Stimulated activated CD8-positive, alpha-beta memory T cell treated with anti-CD3 and anti-CD28 coated beads, Interleukin-12 subunit alpha, Interleukin-12 subunit beta, amount 100 ng/mL, for 1 hour (primary cell): ENCODE results near the gene KIR2DL3.

Experiments
- DNase-seq: peaks from one replicate; pipeline ENCODE4 v3.0.0-alpha.2; 2020; ENCODE audit warnings: low read depth

Gene KIR2DL3

DNA sequence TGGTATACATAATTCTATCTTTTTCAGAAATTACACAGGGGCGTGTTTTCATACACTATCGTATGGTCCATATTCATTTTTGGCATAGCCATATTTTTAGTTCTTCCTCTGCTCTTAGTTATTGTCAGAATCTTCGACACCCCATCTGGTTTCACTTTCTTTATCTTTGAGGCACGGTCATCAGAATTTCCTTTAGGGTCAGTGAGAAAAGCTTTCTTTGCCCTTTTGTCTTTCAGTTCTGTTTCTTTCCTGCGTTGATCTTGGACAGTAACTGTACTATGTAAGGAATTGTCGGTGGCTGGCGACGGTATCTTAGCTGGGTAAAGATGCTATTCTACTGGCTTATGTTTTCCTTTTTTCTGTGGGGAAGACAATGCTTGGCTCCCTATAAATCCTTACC, 54.5 kb downstream of the KIR2DL3 start:
- DNase-seq: no peak

DNA sequence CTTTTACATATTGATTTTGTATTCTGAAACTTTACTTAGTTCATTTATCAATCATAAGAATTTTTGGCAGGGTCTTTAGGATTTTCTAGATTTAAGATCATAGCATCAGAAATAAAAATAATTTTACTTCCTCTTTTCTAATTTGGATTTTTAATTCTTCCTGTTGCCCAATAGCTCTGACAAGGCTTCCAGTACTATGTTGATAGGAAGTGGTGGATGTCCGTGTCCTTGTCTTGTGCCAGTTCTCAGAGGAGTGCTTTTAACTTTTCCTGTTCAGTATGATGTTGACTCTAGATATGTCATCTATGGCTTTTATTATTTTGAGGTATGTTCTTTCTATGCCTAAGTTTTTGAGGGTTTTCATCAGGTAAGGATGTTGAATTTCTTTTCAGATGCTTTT, 57.4 kb downstream of the KIR2DL3 start:
- no peak for DNase-seq
